Measurements from ENCODE around the gene ZNF43.
"Not testable (repeated sequence)": the region's sequence is repeated elsewhere in the genome, so short reads cannot be mapped to it uniquely, and the experiment has no call there.

The ZNF43 gene

GRCh38 chr19:21789466-21790085 lies 46.4 kb downstream of the ZNF43 start:
- no peak for DNase-seq

DNA sequence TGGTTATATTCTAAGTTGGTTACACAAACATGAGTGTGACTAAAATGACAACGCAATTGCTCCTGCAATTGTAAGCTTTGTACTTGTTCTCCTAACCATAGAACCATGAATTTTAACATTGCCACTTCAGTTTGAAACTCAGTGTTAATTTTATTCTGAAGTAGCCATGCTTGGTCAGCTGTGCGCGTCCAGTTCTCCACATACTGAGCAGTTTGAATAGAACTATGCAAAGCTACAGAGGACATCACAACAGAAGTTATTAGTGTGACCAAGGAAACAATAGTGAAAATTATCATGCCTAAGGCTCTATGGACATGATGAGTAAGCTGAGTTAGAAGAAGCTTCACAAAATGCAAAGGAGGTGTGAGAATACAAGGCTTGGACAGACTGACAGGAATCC lies 49.0 kb downstream of the ZNF43 start:
- DNase-seq, result no peak

DNA sequence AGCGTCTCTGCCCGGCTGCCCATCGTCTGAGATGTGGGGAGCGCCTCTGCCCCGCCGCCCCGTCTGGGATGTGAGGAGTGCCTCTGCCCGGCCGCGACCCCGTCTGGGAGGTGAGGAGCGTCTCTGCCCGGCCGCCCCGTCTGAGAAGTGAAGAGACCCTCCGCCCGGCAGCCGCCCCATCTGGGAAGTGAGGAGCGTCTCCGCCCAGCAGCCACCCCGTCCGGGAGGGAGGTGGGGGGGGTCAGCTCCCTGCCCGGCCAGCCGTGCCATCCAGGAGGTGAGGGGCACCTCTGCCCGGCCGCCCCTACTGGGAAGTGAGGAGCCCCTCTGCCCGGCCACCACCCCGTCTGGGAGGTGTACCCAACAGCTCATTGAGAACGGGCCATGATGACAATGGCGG lies 60.2 kb downstream of the ZNF43 start:
- not testable (repeated sequence) for DNase-seq

GRCh38 chr19:21767065-21767800 lies 68.7 kb downstream of the ZNF43 start, which contains the start of gene ZNF100:
Gene ZNF100, minus strand, starts transcription at chr19:21767579. Its CDS starts 150 bp downstream, at chr19:21767429.
- DNase-seq, result peak; percentile 84

- DNase-seq, result not testable (repeated sequence)
These were observed 69.3 kb downstream of the ZNF43 start for GRCh38 chr19:21766705-21767064.

DNA sequence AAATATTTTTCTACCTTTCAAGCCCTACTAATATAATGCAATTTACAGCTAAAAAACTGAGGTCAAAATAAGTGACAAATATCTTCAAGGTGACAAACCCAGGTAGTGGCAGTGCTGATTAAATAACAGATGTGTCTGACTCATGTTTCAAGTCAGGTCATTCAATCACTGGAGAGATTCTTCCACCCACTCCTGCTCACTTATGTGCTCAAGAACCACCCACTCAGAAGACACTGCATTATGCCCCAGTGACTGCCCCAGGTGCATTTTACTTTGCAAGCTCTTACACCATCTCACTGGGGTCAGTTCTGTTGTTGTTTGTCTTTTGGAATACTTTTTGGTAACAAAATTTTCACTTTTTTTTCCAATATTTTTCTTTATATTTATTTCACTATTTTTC lies 70.8 kb downstream of the ZNF43 start:
- no peak for DNase-seq

- DNase-seq, result not testable (repeated sequence)
These were observed 74.4 kb downstream of the ZNF43 start for GRCh38 chr19:21761547-21761946.

DNA sequence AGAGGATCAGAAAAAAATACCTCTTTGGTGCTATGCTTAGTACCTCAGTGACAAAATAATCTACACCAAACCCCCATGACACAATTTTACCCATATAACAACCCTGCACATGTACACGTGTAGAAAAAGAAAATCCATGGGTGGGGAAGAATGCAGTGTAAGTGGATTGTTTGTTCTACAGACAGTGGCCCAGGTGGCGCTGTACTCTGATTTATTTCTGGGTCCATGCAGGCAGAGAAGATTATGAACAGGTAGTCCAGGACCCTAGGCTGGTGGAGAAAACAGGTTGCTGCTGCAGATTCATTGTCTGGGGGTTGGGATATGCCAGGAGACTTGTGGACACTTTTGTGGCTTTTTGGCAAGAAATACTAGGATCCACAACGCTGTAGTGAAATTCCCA lies 77.7 kb downstream of the ZNF43 start:
- DNase-seq, result no peak

- DNase-seq, result not testable (repeated sequence)
These were observed 80.4 kb downstream of the ZNF43 start for GRCh38 chr19:21755555-21755954.
